Stomach smooth muscle (tissue), 2 donors: ENCODE data around the gene MOK.
A peak's percentile ranks its signal among the peaks of the same experiment; 100 is the strongest.
"Not testable (repeated sequence)": the region's sequence is repeated elsewhere in the genome, so short reads cannot be mapped to it uniquely, and the experiment has no call there.

Source experiments
- H3K27ac ChIP-seq: one replicate; pipeline ENCODE4 v1.7.0; 2013; ENCODE audit warnings: mild to moderate bottlenecking, low read length, inconsistent platforms
- H3K27me3 ChIP-seq, 2 donors: one replicate each; pipeline ENCODE4 v1.7.0; 2013; ENCODE audit warnings: low read length in 2 of 2; ENCODE audit not compliant: insufficient read depth in 2 of 2, control insufficient read depth in 1 of 2
- H3K36me3 ChIP-seq, 2 donors: one replicate each; pipeline ENCODE4 v1.7.0; 2013; ENCODE audit warnings: low read length in 2 of 2; ENCODE audit not compliant: control insufficient read depth in 2 of 2, insufficient read depth in 2 of 2
- H3K4me1 ChIP-seq: one replicate; pipeline ENCODE4 v1.7.0; 2013; ENCODE audit warnings: low read length; ENCODE audit not compliant: control insufficient read depth, insufficient read depth
- H3K4me3 ChIP-seq, 2 donors: one replicate each; pipeline ENCODE4 v1.7.0; 2013; ENCODE audit warnings: low read length in 2 of 2
- H3K9ac ChIP-seq, 2 donors: one replicate each; pipeline ENCODE4 v1.7.0; 2013; ENCODE audit warnings: low read length in 2 of 2, mild to moderate bottlenecking in 1 of 2
- H3K9me3 ChIP-seq, 2 donors: one replicate each; pipeline ENCODE4 v1.7.0; 2013; ENCODE audit warnings: low read length in 2 of 2; ENCODE audit not compliant: control insufficient read depth in 2 of 2
- donor health status: healthy.
- donor health status: Pancreatic carcinoma.

Gene MOK

DNA sequence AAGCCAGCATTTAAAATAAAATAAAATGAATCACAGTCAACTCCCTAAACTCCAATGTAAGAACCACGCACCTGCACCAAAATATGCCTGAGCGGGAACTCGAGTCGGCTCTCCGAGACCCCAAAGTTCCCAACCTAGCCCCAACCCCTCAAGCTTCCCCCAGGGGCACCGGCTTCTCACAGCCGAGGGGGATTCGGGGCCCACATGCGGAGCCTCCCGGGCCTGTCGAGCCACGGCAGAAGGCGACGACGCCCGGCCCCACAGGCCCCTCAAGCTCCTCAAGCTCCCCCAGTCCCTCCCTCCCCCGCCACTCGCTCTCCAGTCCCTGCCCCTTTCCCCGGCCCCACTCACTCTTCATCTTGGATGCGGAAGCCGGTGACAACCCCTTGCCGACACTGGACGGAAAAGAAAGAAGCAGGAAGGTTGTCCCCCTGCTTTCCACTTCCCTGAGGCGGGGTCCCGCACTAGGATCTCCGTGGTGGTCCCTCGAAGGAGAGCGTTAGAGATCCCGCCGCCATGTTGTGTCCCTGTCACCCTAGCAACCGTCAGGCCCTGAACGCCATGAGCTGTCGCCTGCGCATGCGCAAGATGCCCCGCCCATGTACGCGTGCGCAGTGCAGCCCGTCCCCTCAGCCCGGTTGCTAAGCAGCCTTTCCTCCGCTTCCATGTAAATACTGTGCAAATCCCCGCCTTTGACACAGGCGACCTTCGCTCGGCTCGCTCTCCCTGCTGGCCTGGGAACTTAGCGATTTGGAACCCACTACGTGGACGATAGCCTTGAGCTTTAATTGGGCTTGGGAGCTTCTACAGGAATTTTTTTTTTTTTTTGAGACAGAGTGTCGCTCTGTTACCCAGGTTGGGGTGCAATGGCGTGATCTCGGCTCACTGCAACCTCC, at the start of gene MOK:
MOK (minus strand) TSS at position 554 of the 896 bp plus-strand sequence; CDS start at position 358, 196 bp downstream.
- H3K27me3 ChIP-seq, result no peaks in the 10 kb centered on the region
- peak within 1 kb of the TSS; percentile 95 for H3K4me3 ChIP-seq
- H3K9ac ChIP-seq, result peak within 1 kb of the TSS; percentile 71 to 72
- peaks cover 5% of the 10 kb centered on the region for H3K4me1 ChIP-seq
- H3K9me3 ChIP-seq, result no peaks in the 10 kb centered on the region
- no peaks in the 10 kb centered on the region for H3K36me3 ChIP-seq
- H3K27ac ChIP-seq, result peak within 1 kb of the TSS; percentile 41

DNA sequence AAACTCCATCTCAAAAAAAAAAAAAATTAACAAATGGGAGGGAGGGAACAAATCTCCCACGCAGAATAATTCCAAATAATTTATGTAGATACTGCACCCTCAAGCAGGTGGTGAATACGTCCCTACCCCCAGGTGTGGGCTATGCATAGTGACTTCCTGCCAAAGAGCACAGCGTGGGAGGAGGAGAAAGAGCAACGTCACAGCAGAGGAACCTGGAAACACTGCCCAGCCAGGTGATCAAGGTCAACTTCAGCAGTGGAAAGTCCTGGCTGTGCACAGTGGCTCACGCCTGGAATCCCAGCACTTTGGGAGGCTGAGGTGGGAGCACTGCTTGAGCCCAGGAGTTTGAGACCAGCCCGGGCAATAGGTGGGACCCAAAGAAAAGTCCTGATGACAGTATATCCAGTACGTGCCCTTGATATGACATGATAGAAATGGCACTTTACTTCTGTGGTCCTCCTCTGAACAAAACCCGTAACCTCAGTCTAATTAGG, 48.2 kb upstream of the MOK start:
- Histone ChIP-seq H3K27me3 (no peaks in the 10 kb centered on the region), H3K36me3 (peaks cover 56 to 58% of the 10 kb centered on the region in 2 donors), H3K9ac (no peak overlapping the region), H3K4me1 (no peaks in the 10 kb centered on the region), H3K27ac (no peak overlapping the region), H3K9me3 (no peaks in the 10 kb centered on the region), H3K4me3 (no peak overlapping the region)

- no peaks in the 10 kb centered on the region for H3K9me3 ChIP-seq
- no peak overlapping the region for H3K27ac ChIP-seq
- no peaks in the 10 kb centered on the region for H3K4me1 ChIP-seq
- H3K36me3 ChIP-seq, result peaks cover 50 to 57% of the 10 kb centered on the region in 2 donors
- no peaks in the 10 kb centered on the region for H3K27me3 ChIP-seq
- H3K9ac ChIP-seq, result no peak overlapping the region
- no peak overlapping the region for H3K4me3 ChIP-seq
These were observed 47.2 kb upstream of the MOK start for GRCh38 chr14:102352213-102352612.

DNA sequence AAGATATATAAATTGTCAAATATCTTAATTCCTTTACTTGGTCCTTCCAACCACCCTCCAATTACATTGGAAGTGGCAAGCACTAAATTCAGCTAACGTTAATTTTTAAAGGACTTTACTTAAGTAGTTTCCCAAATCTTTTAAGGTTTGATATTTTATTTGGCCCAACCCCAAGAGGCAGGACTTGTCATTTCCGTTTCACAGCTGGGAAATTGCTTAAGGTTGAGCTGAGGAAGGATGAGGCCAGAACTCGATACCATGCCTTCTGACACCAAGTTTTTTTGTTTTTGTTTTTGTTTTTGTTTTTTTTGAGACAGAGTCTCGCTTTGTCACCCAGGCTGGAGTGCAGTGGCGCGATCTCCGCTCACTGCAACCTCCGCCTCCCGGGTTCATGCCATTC, 46.6 kb upstream of the MOK start:
- H3K4me1 ChIP-seq, H3K4me3 ChIP-seq, H3K27ac ChIP-seq, H3K9me3 ChIP-seq, H3K27me3 ChIP-seq, H3K9ac ChIP-seq: not testable (repeated sequence)
- H3K36me3 ChIP-seq, result peaks cover 51 to 54% of the 10 kb centered on the region in 2 donors

DNA sequence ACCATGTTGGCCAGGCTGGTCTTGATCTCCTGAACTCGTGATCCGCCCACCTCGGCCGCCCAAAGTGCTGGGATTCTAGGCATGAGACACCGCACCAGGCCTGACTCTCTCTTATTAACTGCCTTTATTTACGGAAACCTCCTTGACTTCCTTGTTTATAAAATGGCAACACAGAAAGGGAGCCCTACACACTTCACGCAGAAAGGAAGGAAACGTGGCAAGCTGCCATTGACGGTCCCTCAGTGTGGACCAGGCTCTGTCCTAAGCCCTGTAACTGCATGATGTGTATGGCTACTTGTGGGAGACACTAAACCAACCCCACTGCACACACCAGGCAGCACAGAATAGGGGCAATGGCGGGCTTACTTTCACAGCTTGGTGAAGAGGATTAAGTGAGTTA, 46.1 kb upstream of the MOK start:
- H3K9me3 ChIP-seq, result no peaks in the 10 kb centered on the region
- no peaks in the 10 kb centered on the region for H3K27me3 ChIP-seq
- peak overlapping the region; percentile 31 for H3K27ac ChIP-seq
- H3K36me3 ChIP-seq, result peaks cover 51 to 53% of the 10 kb centered on the region in 2 donors
- H3K4me3 ChIP-seq, result no peak overlapping the region
- H3K9ac ChIP-seq, result no peak overlapping the region
- H3K4me1 ChIP-seq, result no peaks in the 10 kb centered on the region

DNA sequence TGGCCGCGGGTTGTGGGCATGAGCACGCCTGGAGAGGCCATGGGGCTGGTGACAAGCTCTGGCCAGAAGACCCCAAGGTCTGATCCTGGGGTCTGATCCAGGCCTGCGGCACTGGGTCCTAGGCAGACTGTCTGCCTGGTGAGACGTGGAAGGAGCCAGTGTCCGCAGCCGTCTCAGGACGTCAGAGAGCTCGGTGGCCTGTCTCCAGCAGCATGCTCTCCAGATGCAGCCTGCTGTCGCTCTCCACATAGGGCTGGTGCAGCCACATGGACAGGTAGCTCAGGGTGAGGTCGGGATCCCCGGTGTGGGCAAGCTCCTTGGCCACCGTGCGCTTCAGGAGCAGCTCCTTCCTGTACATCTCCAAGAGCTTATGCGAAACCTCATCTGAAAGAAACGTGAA, 43.4 kb upstream of the MOK start:
- no peak overlapping the region for H3K27ac ChIP-seq
- peaks cover 49 to 60% of the 10 kb centered on the region in 2 donors for H3K36me3 ChIP-seq
- no peaks in the 10 kb centered on the region for H3K27me3 ChIP-seq
- H3K9ac ChIP-seq, result no peak overlapping the region
- no peaks in the 10 kb centered on the region for H3K4me1 ChIP-seq
- no peak overlapping the region for H3K4me3 ChIP-seq
- H3K9me3 ChIP-seq, result no peaks in the 10 kb centered on the region

- H3K9me3 ChIP-seq, result no peaks in the 10 kb centered on the region
- H3K9ac ChIP-seq, result no peak overlapping the region
- H3K4me3 ChIP-seq, result no peak overlapping the region
- H3K27ac ChIP-seq, result no peak overlapping the region
- peaks cover 45 to 59% of the 10 kb centered on the region in 2 donors for H3K36me3 ChIP-seq
- no peaks in the 10 kb centered on the region for H3K4me1 ChIP-seq
- no peaks in the 10 kb centered on the region for H3K27me3 ChIP-seq
These were observed 41.7 kb upstream of the MOK start for GRCh38 chr14:102346645-102347044.

GRCh38 chr14:102345232-102345631, 40.3 kb upstream of the MOK start:
- Histone ChIP-seq H3K9me3 (no peaks in the 10 kb centered on the region), H3K4me1 (no peaks in the 10 kb centered on the region), H3K27me3 (no peaks in the 10 kb centered on the region), H3K27ac (no peak overlapping the region), H3K9ac (no peak overlapping the region), H3K4me3 (no peak overlapping the region), H3K36me3 (peaks cover 42 to 60% of the 10 kb centered on the region in 2 donors)

DNA sequence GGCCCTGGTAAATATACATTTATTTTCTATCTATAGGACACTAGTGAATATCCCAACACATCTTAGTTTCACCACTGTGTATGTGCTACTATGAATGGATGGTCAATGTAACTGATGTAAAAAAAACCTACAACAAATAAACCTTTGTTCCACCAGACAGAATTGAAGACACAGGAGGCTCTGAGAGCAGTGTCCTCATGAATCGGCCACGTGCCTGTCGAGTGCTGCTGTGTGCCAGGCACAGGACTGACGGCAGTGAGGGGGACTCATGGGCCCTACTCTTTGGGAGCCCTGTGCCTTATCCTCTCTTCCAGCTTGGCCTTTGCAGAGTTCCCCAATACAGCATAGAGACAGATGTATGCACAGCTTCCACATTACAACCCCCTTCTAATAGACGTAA, 39.5 kb upstream of the MOK start:
- Histone ChIP-seq H3K36me3 (peaks cover 36 to 56% of the 10 kb centered on the region in 2 donors), H3K4me1 (no peaks in the 10 kb centered on the region), H3K27me3 (no peaks in the 10 kb centered on the region), H3K9ac (no peak overlapping the region), H3K9me3 (no peaks in the 10 kb centered on the region), H3K27ac (no peak overlapping the region), H3K4me3 (no peak overlapping the region)

DNA sequence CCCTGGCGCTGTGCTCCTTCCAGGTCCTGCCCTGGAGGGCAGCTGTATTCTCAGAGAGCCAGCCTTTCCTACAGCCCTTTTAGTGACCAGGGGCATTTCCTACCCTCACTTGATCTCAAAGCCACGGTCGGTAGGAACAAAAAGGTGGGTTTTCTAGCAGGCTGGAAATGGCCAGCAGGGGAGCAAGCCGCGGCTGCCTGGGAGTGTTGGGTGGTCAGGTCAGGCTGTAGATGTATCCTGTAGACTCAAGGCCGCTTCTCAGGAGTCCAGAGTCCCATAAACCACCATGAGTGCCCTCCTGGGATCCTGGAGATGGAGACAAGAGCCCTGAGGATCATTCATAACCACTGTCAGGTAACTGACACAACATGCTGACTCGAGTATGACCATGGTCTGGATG, 39.1 kb upstream of the MOK start:
- H3K27ac ChIP-seq, result no peak overlapping the region
- no peak overlapping the region for H3K4me3 ChIP-seq
- H3K36me3 ChIP-seq, result peaks cover 33 to 54% of the 10 kb centered on the region in 2 donors
- H3K4me1 ChIP-seq, result no peaks in the 10 kb centered on the region
- H3K9me3 ChIP-seq, result no peaks in the 10 kb centered on the region
- no peaks in the 10 kb centered on the region for H3K27me3 ChIP-seq
- no peak overlapping the region for H3K9ac ChIP-seq

DNA sequence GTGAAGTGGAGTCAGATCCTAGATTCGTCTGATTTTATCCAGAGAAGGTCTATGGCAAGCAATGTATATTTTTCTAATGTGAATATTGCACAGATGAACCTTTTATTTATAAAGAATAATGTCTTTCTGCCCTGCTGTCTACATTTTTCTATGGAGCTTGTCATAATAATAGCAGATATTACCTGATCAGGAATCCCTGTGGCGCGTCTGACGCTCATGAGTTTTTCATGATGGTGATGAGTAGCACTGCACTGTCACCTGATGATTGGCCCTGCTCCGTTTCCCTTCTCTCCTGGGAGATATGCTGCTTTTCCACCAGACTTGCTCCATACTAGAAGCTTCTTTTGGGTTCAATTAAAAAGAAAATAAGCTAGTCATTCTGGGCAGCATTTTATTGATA, 37.3 kb upstream of the MOK start:
- Histone ChIP-seq H3K4me1 (no peaks in the 10 kb centered on the region), H3K27ac (no peak overlapping the region), H3K9ac (no peak overlapping the region), H3K9me3 (no peaks in the 10 kb centered on the region), H3K4me3 (no peak overlapping the region), H3K27me3 (no peaks in the 10 kb centered on the region), H3K36me3 (peaks cover 31 to 49% of the 10 kb centered on the region in 2 donors)
